OCI-LY1 (cell line): ENCODE results near the gene ZNF467.

Source experiments
- EZH2 ChIP-seq: fragments of 200-600 bp; sonication (generic), shearing (Covaris generic); IDR thresholded peaks from 2 replicates; pipeline ENCODE4 v1.8.0; 2017; ENCODE audit warnings: borderline replicate concordance, mixed run types, mild to moderate bottlenecking, antibody characterized with exemption, low read length, moderate library complexity, mixed read lengths
- TF ChIP-seq, protein P1 (sequence below): fragments of 200-600 bp; sonication (generic), shearing (Covaris generic); IDR thresholded peaks from 2 replicates; pipeline ENCODE4 v1.5.1; 2017; ENCODE audit warnings: mild to moderate bottlenecking, antibody characterized with exemption, low read length, moderate library complexity, mixed read lengths

DNA sequence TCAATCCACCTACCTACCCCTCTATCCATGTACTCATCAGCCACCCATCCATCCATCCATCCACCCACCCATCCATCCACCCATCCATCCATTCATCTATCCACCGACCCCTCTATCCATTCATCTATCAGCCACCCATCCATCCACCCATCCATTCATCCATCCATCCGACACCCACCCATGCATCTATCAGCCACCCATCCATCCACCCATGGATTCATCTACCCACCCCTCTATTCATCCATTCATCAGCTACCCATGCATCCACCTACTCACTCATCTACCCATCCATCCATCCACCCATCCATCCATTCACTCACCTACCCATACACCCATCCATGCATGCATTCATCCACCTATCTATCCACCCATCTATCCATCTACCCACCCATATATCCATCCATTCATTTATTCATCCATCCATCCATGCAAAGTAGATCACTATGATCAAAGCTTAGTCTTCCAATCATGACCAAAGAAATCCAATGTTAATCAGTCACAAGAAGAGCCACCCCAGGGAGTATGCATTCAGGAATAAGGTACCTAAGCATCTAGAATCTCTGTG is 27.7 kb upstream of the ZNF467 start:
- TF ChIP-seq, protein P1, sequence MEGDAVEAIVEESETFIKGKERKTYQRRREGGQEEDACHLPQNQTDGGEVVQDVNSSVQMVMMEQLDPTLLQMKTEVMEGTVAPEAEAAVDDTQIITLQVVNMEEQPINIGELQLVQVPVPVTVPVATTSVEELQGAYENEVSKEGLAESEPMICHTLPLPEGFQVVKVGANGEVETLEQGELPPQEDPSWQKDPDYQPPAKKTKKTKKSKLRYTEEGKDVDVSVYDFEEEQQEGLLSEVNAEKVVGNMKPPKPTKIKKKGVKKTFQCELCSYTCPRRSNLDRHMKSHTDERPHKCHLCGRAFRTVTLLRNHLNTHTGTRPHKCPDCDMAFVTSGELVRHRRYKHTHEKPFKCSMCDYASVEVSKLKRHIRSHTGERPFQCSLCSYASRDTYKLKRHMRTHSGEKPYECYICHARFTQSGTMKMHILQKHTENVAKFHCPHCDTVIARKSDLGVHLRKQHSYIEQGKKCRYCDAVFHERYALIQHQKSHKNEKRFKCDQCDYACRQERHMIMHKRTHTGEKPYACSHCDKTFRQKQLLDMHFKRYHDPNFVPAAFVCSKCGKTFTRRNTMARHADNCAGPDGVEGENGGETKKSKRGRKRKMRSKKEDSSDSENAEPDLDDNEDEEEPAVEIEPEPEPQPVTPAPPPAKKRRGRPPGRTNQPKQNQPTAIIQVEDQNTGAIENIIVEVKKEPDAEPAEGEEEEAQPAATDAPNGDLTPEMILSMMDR: no peak
- no peak for TF ChIP-seq EZH2
